Hepatocyte (in vitro differentiated cells): Measurements from ENCODE around the gene CUBN.

Experiments
- EZH2phosphoT487 ChIP-seq: fragments of 200-600 bp; sonication (generic); IDR thresholded peaks from one replicate; pipeline ENCODE4 v1.6.1; 2018; ENCODE audit warnings: antibody characterized with exemption, mild to moderate bottlenecking, low read depth, moderate library complexity; ENCODE audit not compliant: unreplicated experiment, severe bottlenecking
- TF ChIP-seq, protein P1 (sequence below): fragments of 200-600 bp; sonication (generic); IDR thresholded peaks from 2 replicates; pipeline ENCODE4 v1.5.1; 2016; ENCODE audit warnings: antibody characterized with exemption, mild to moderate bottlenecking; ENCODE audit not compliant: poor library complexity

DNA sequence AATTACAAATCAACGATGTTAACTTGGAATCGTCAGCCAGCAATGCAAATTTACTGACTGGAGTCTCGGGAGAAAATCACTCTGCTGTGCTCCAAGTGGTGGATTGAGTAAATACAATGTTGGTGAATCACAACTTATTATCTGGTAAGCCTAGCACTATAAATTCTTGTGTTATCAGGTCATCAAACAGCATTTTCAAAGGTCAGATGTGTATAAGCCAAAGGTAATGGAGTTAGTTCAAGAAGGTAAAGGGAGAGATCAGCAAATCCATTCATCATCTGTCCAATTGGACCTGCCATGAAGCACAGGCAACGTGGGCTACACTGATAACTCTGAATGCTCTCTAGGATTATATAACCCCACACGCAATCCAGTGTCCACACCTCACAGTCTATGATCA lies 13.9 kb downstream of the CUBN start:
- TF ChIP-seq, protein P1, sequence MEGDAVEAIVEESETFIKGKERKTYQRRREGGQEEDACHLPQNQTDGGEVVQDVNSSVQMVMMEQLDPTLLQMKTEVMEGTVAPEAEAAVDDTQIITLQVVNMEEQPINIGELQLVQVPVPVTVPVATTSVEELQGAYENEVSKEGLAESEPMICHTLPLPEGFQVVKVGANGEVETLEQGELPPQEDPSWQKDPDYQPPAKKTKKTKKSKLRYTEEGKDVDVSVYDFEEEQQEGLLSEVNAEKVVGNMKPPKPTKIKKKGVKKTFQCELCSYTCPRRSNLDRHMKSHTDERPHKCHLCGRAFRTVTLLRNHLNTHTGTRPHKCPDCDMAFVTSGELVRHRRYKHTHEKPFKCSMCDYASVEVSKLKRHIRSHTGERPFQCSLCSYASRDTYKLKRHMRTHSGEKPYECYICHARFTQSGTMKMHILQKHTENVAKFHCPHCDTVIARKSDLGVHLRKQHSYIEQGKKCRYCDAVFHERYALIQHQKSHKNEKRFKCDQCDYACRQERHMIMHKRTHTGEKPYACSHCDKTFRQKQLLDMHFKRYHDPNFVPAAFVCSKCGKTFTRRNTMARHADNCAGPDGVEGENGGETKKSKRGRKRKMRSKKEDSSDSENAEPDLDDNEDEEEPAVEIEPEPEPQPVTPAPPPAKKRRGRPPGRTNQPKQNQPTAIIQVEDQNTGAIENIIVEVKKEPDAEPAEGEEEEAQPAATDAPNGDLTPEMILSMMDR: peak; percentile 16
- TF ChIP-seq EZH2phosphoT487: no peak
